Gastroesophageal sphincter (tissue), 3 donors: ENCODE data around the gene FBXO31.

Experiments
- CTCF ChIP-seq, 4 experiments: fragments of 200-600 bp in 2 of 4; fragments of 450-650 bp in 2 of 4; sonication (generic) in 1 of 4; IDR thresholded peaks; one replicate each; pipeline ENCODE4 v1.5.1; 2017 to 2019; ENCODE audit warnings: antibody characterized with exemption in 4 of 4, mild to moderate bottlenecking in 2 of 4, moderate library complexity in 2 of 4
- EP300 ChIP-seq: sonication (generic); formaldehyde crosslinking; IDR thresholded peaks from one replicate; pipeline ENCODE4 v1.6.1; 2017; ENCODE audit warnings: antibody characterized with exemption, mild to moderate bottlenecking

- TF ChIP-seq CTCF (IDR thresholded peaks at IDR 0.05) = no peak
- no peak for TF ChIP-seq EP300
These were observed 5.7 kb upstream of the FBXO31 start for GRCh38 chr16:87389245-87389644.
